ENCODE data around the gene PTGIS.
"Not testable (repeated sequence)": the region's sequence is repeated elsewhere in the genome, so short reads cannot be mapped to it uniquely, and the experiment has no call there.

Gene PTGIS

DNA sequence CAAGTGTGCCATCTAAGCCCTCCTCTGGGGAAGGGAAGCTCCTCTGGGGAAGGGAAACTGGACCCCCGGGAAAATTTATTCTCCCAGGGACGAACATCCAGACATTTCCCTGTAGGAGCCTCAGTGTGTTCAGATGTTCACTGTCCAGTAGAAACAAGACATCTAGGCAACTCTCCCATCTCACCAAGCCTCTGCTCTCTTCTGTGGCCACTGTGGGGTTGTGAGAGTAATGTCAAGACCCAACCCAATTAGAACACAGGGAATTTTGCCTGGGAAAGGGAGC is 3.6 kb upstream of the PTGIS start:
- H3K27ac ChIP-seq: no peak overlapping the region
- TF ChIP-seq, protein P1, sequence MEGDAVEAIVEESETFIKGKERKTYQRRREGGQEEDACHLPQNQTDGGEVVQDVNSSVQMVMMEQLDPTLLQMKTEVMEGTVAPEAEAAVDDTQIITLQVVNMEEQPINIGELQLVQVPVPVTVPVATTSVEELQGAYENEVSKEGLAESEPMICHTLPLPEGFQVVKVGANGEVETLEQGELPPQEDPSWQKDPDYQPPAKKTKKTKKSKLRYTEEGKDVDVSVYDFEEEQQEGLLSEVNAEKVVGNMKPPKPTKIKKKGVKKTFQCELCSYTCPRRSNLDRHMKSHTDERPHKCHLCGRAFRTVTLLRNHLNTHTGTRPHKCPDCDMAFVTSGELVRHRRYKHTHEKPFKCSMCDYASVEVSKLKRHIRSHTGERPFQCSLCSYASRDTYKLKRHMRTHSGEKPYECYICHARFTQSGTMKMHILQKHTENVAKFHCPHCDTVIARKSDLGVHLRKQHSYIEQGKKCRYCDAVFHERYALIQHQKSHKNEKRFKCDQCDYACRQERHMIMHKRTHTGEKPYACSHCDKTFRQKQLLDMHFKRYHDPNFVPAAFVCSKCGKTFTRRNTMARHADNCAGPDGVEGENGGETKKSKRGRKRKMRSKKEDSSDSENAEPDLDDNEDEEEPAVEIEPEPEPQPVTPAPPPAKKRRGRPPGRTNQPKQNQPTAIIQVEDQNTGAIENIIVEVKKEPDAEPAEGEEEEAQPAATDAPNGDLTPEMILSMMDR (IDR thresholded peaks at IDR 0.05): no peak
- TF ChIP-seq ZFX (IDR thresholded peaks at IDR 0.05; ENCODE audit: borderline replicate concordance): no peak

DNA sequence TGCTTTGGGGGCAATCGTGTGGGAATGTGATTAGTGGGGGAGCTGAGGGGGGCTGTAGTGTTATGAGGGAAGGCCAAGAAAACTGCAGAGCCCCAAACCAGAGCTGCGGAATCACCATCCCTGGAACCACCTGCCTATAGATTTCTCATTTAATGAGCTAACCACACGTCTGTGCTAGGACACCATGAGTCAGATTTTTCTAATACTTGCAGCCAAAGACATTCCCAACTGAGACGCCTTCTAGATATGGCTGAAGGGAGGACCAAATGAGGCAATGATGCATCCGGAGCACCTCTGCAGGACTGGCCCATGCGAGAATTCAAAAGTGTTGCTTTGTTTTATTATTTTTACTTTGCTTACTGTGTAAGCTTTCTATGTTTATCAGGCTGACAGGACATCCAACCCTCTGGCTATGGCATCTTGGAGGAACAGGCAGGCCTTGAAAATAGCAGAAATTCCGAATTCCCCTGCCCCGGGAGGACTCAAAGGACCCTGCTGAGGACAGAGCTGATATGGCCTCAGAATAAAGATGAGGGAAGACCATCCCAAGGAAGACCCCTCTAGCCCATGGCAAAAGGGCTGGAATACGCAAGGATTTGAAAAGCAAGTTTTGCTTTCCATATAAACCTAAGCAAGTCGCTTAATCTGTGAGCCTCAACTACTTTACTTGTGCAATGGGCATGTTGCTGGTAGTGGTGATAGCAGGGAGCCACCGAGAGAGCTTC is 3.1 kb upstream of the PTGIS start:
- TF ChIP-seq, protein P1 (IDR thresholded peaks at IDR 0.05): no peak
- no peak for TF ChIP-seq ZFX (IDR thresholded peaks at IDR 0.05; ENCODE audit: borderline replicate concordance)
- H3K27ac ChIP-seq: no peak overlapping the region

DNA sequence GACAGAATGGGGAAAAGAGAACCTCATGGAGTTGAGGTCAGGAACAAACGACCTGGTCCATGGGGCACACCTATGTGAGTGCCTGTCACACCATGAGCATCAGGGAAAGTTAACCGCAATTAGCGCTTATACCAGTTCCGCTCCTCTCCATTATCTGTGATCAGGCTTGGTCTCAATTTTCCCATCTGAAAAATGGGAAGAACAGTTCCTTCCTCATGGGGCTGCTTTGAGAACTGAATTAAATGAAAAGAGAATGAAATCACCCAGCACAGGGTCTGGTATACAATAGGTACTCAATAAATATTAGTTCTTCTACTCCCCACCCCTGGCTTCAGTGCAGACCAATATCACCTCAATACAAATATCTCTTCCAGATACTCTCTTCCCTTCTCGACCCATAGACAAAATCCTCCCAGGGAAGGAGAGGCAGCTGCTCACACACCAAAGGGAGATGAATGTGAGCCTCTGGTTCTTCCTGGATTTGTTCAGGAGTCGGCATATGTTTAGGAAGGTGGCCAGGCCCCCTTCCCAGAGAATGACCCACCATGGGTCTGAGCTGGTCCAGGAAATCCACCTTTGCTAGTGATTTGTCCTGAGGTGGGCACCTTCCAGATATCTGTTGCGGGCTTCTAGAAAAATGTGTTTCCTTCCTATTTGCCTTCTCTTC is 2.4 kb upstream of the PTGIS start:
- no peak overlapping the region for H3K27ac ChIP-seq
- TF ChIP-seq ZFX (IDR thresholded peaks at IDR 0.05; ENCODE audit: borderline replicate concordance): no peak
- TF ChIP-seq, protein P1 (IDR thresholded peaks at IDR 0.05): no peak

DNA sequence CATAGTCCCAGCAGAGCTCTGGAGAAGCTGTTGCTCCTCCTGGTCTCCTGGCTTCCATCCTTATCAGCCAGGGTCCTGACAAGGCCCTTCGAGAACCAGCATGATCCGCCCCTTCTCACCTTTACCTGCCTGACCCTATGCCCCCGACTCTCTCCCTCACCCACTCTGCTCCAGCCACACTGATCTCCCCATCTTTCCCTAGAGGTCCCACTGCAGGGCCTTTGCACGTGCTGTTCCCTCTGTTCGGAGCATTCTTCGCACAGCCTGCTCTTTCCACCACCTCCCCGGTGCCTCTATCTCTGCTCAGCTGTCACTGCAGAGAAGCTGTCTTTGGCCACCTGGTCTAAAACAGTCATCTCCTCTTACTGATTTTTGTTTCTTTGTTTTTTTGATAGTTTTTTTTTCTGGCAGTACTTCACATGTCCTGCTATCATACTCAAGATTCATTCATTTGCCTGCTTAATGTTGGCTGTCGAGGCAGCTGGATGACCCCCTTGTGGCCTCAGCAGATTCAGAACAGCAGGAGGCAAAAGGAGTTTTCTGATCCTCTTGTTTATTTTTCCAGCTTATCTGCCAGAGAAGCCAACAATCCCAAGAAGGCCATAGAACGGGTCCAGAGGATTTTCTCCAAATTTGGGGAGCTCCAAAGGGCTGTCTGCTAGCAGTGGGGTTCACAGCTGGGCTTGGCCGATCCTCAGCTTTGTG is 1.6 kb upstream of the PTGIS start:
- H3K27ac ChIP-seq: no peak overlapping the region
- no peak for TF ChIP-seq ZFX (IDR thresholded peaks at IDR 0.05; ENCODE audit: borderline replicate concordance)

DNA sequence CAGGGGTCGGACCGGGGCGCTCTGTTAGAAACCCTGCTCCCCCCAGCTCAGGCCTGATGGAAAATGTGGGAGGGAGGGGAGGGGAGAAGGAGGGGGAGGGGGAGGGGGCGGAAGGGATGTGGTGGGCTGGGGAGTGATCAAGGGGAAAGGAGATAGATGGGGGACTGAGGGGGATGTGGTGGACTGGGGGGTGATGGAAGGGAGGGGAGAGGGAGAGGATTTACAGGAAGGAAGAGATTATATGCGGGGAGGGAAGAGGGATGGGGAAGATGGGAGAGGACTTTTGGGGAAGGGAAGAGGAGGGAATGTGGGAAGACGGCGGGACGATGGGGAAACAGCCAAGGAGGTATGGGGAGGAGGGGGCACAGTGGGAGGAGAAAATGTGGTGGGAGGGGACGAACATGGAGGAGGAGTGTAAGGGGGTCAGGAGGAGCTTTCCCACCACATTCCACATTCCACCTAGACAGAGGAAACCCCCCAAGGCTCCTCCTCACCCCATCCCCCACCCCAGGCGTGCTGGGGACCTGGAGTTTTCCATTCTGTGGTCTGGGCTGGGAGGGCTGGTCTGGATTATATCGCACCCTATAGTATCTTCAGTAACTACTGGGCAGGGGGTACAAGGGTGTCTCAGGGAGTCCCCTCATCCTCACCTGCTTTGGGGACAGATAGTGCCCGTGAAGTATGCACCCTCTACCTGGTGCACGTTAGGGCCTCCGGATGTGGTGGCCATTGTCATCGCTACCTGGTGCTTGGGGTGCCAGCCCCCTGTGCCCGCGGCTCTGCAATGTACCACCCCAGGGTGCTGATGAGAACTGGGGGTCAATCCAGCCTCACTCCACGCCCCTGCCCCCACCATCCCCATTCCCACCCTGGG is 578 bp upstream of the PTGIS start:
- no peak for TF ChIP-seq ZFX (IDR thresholded peaks at IDR 0.05; ENCODE audit: borderline replicate concordance)
- TF ChIP-seq, protein P1 (IDR thresholded peaks at IDR 0.05): no peak

DNA sequence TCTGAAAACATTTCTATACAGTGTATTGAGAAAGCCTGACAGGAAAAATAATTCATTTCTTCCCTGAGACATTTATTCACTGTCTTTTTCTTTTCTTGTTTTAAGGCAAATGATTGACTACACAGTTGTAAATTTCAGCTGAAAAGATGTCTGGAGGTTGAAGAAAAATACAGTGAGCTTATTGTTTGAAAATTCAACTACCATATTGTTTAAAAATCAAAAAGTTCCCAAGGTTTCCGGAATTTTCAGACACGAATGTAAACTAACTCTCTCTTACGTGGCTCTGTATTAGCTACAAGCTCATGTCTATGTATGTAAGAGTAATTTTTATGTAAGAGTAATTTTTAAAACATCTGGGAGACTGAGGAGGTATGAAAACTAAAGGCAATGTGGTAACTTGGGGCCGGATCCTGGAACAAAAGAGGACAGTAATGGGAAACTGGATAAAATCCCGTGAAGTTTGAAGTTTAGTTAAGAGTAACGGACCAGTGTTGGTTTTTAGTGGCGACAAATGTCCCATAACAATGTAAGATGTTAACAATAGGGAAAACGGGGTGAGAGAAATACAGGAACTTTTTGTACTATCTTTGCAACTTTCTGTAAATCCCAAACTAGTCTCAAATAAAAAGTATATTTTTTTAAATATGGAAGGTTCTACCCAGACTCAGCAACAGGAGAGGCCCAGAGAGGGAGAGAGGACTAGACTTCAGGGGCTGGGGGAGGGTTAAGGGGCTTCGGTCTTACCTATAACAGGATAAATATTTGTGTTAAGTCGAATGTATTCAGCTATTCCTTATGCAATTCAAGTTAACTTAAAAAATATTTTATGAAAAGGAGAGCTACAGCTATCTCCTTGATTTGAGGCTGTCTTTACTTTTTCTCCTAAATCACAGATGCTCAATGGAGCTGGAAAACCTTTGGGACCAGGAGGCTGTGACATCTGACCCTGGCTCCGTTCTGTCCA is 1.3 kb downstream of the PTGIS start:
- no peak for TF ChIP-seq ZFX (IDR thresholded peaks at IDR 0.05; ENCODE audit: borderline replicate concordance)
- TF ChIP-seq, protein P1 (IDR thresholded peaks at IDR 0.05): no peak
- H3K27ac ChIP-seq: no peak overlapping the region

More for the DNA sequence above, 578 bp upstream of the PTGIS start:
- H3K27ac ChIP-seq: no peak overlapping the region

DNA sequence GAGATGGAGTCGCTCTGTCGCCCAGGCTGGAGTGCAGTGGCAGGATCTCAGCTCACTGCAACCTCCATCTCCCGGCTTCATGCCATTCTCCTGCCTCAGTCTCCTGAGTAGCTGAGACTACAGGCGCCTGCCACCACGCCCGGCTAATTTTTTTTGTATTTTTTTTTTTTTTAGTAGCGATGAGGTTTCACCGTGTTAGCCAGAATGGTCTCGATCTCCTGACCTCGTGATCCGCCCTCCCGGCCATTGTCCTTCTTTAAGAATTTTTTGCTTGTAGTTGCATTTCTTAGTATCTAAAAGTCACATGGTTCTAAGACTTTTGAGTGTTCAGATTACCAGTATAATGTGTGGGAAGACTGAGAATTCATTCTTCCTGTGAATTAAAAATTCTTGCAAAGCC is 2.9 kb downstream of the PTGIS start:
- H3K27ac ChIP-seq: not testable (repeated sequence)

Data from 22Rv1 (cell line).